GM18499 (cell line): ENCODE data around the gene NUTM2F.
"Not testable (repeated sequence)": the region's sequence is repeated elsewhere in the genome, so short reads cannot be mapped to it uniquely, and the experiment has no call there.

ENCODE experiments used
- ATAC-seq: cut with Tn5 transposase; IDR thresholded peaks from one replicate; pipeline ENCODE4 v1.9.1; 2021; ENCODE audit warnings: moderate number of reproducible peaks; ENCODE audit not compliant: insufficient read depth, unreplicated experiment

NUTM2F gene

DNA sequence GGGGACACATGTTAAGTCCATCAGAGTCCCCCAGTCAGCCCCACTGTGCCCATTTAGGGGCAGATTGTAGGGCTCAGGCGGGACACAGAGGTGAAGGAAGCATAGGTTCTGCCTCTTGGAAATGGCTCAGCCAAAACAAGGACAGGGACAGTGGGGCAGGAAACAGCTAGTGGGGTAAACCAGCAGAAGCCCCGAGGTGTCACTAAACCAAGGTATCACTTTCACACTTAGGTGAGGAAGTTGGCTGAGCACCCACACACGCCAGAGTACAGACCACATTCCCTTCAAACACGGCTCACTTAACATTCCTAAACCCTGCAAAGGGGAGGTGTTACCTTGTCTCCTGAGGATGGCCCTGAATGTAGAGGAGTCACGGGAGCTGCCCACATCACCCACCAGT is 12.2 kb downstream of the NUTM2F start:
- ATAC-seq: not testable (repeated sequence)

DNA sequence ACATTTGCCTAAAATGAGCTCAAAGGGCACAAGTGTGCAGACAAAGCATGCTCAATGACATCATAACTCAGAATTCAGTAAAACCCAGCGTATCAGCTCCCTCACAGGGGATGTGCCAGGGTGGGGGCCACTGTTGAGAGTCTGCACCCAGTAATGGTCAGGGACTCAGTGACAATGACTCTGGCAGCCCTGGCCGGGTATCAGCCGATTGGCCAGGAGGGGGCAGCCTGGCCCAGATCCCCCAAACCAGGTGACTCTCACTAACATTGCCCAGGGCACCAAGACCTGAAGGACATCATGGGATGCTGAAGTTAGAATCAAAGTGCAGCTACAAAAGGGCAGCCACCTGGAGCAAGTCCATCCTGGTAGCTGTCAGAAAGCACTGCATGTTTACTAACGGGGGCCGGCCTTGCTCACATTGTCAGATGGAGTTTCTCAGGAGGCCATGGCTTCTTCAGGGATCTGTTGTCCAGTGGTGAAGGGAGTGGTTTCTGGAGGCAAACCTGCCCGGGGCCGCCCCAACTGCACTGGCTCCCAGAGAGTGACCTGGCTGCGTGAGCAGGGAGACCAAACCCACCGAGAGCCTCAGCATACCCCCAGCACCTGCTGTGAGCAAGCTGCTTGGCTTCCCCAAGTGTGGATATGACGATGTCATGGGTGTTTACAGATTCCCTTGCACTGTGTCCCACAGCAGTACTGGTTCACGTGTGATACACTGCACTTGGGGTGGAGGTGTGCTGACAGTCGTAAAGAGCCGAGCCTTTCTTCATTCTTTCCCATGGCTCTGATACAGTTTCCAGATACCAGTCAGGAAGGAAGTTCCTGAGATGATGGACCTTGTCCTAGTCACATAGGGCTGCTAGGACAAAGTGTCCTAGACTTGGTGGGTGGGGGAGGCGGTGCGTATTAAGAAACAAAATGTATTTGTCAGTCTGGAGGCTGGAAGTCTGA is 13.1 kb downstream of the NUTM2F start:
- not testable (repeated sequence) for ATAC-seq

DNA sequence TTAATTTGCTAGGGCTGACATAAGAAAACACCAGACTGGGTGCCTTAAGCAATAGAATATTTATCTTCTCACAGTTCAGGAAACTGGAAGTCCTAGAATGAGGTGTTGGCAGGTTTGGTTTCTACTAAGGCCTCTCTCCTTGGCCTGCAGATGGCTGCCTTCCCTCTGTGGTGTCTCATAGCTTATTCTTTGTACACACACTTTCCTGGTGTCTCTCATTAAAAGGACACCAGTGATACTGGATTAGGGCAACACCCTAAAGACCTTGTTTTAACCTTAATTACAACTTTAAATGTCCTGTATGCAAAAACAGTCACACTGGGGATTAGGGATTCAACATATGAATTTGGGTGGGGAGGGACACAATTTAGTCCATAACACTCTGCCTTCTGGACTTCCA is 25.1 kb downstream of the NUTM2F start:
- no peak for ATAC-seq

- ATAC-seq: no peak
These were observed 26.0 kb downstream of the NUTM2F start for GRCh38 chr9:94302426-94302825.

GRCh38 chr9:94301583-94301982 is 26.9 kb downstream of the NUTM2F start:
- ATAC-seq: no peak

- no peak for ATAC-seq
These were observed 27.8 kb downstream of the NUTM2F start for GRCh38 chr9:94300470-94301301.

DNA sequence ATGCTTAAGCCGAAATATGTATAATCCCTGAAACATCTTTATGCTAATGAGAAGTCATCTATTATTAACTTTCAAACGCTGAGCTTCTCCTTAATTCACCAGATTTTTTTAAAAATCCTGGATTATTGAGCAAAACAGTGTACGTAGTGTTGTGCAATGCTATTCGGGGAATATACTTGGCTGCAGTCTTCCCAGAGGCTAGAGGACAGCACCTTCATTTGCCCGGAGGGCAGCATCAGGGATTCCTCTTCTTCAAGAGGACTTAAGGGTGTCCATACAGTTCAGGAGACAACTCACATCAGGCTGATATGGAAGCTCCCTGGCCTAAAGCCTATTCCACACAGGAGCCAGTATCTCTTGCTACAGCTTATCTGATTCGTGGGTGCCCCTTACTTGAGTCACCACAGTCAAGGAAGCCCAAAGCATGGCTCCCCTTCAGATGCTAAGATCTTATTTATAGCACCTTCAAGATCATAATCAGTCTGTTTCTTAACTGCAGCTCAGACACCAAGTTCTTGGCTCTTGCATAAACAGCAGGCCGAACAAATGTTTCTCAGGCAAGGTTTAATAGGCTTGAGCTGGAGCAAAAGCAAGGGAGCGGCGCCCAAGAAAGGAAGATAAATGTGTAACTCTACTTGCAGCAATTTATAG is 29.4 kb downstream of the NUTM2F start:
- ATAC-seq: no peak

DNA sequence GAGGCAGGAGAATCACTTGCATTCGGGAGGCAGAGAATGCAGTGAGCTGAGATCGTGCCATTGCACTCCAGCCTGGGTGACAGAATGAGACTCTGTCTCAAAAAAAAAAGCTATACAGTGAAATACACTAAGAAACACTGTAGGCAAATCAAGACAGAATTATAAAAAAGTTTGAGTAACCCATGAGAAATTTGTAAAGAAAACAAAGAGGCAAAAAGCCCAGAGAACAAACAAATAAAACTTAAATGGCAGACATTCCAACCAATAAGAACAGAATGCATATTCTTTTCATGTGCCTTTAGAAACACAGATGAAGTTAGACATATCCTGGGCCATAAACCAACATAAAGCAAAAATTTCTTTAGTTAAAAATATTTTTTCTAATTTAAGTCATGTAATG is 38.8 kb downstream of the NUTM2F start:
- no peak for ATAC-seq

GRCh38 chr9:94287877-94288513 is 40.4 kb downstream of the NUTM2F start:
- no peak for ATAC-seq

DNA sequence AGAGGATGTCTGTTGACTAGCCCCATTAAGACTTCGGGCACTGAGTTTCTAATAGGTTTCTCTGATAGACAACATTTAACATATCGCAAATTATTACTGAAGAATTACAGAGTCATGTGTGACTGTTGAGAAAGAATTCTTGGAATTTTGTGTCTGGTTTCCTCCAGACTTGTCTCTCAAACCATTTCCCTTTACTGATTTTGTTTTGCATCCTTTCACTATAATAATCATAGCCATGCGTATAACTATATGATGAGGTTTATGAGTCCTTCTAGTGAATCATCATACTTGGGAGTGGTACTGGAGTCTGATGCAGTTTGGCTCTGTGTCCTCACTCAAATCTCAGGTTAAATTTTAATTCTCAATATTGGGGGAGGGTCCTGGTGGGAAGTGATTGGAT is 42.3 kb downstream of the NUTM2F start:
- ATAC-seq: no peak

DNA sequence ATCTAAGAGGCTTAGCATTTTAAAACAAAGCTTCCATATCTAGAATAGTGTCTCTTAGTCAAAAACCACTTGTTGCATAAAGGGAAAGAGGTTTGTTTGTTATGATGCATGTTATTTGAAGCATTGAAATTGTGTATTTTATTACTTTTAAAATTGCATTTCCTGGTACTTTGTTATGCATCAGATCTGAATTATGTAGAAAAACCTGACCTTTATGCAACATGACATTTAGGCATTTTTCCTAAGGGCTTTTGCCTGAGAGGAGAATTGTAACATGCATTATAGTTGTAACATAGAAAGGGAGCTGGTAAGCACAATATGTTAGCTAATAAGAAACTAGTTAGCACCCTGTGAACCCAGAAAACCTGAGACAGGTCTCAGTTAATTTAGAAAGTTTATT is 47.3 kb downstream of the NUTM2F start:
- ATAC-seq: no peak

DNA sequence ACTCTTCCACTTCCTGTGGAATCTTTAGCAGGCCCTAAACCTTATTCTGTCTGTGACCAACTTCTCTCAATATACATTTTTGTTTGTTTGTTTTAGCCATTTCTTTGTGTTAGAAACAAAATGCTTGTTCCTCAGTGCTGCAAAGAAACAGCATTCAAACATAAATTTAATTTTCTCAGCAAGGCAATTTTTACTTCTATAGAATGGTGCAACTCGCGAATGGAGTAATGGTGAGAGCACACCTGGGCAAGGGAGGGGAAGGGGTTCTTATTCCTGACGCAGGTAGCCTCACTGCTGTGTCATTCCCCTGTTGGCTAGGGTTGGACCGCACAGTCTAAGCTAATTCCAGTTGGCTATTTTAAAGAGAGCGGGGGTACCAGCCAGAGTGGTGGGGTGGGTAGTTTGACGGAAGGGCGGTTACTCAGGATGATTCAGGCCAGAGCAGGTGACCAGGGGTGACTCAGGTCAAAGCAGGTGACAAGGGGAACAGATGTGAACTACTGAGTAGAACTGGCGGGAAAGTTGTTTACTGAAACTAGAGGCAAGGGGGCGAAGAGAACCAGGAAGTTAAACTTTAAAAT is 47.9 kb downstream of the NUTM2F start:
- no peak for ATAC-seq

- no peak for ATAC-seq
These were observed 50.4 kb downstream of the NUTM2F start for GRCh38 chr9:94277885-94278536.

DNA sequence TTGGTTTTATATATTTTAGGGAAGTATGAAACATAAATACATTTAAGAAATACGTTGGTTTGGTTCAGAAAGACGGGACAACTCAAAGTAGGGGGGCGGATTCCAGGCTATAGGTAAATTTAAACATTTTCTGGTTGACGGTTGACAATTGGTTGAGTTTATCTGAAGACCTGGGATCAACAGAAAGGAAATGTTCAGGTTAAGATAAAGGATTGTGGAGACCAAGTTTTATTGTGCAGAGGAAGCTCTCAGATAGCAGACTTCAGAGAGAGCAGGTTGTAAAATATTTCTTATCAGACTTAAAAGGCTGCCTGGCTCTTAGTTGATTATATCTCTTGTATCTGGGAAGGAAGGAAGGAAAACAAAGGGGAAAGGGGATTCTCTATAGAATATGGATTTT is 51.4 kb downstream of the NUTM2F start:
- not testable (repeated sequence) for ATAC-seq

- ATAC-seq: no peak
These were observed 58.4 kb downstream of the NUTM2F start for GRCh38 chr9:94270009-94270408.

DNA sequence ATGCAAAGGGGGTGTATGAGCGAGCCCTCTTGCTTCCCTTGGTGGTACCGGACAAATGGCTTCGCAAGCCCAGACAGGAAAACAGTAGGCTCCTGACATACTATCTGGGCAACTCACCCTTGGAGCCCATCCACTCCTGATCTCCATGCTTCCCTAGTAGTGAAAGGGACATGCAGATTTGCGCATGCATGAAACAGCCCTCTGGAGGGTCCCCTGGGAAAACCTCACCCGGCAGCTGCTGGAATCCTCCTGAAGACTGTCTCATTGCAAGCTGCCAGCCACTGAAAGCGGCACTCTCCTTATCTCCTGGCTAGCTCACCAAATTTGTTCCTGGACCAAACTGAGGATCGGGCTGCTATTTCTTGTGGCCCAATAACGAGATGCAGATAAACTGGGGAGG is 59.2 kb downstream of the NUTM2F start:
- no peak for ATAC-seq
